Testis (tissue), 3 donors: Measurements from ENCODE around the gene FAXDC2. TPM values are rescaled to one million over a fixed set of nuclear protein-coding genes. Genes with fewer than 3 reads are reported as not detected.
"Not testable (repeated sequence)": the region's sequence is repeated elsewhere in the genome, so short reads cannot be mapped to it uniquely, and the experiment has no call there.

ENCODE experiments used
- DNase-seq: peaks from one replicate; pipeline ENCODE4 v3.0.0-alpha.2; 2019
- H3K27ac ChIP-seq, 2 donors: fragments of 200-600 bp; sonication (generic); one replicate each; pipeline ENCODE4 v1.5.1; 2019
- H3K27me3 ChIP-seq: fragments of 200-600 bp; sonication (generic); one replicate; pipeline ENCODE4 v1.5.1; 2019
- H3K36me3 ChIP-seq: fragments of 200-600 bp; sonication (generic); one replicate; pipeline ENCODE4 v1.5.1; 2017; ENCODE audit warnings: low read depth; ENCODE audit errors: missing control alignments
- H3K4me1 ChIP-seq: fragments of 200-600 bp; sonication (generic); one replicate; pipeline ENCODE4 v1.5.1; 2019
- H3K4me3 ChIP-seq, 2 donors: fragments of 200-600 bp; sonication (generic); one replicate each; pipeline ENCODE4 v1.5.1; 2017 to 2019
- H3K9me3 ChIP-seq: fragments of 200-600 bp; sonication (generic); one replicate; pipeline ENCODE4 v1.5.1; 2017
- CTCF ChIP-seq, 3 experiments: fragments of 450-650 bp in 2 of 3; fragments of 200-600 bp in 1 of 3; sonication (generic) in 1 of 3; IDR thresholded peaks; one replicate each; pipeline ENCODE4 v1.5.1; 2016 to 2019; ENCODE audit warnings: antibody characterized with exemption in 3 of 3, mild to moderate bottlenecking in 2 of 3, moderate library complexity in 1 of 3
- POLR2A ChIP-seq: fragments of 450-650 bp; IDR thresholded peaks from one replicate; pipeline ENCODE4 v1.6.1; 2017; ENCODE audit warnings: antibody characterized with exemption, mild to moderate bottlenecking, moderate library complexity
- WGBS, 2 donors: methylation state at CpG; one replicate each; pipeline ENCODE4 v1.1.5; 2018; 5-methylcytosine and 5-hydroxymethylcytosine counted together
- intact Hi-C: fragments of 100-400 bp; cut with DNase I; formaldehyde crosslinking; loops from one replicate; pipeline ENCODE4 v1.15.1; 2023; ENCODE audit warnings: low total_unique reads
- polyA plus RNA-seq: library from polyadenylated mRNA; stranded (reverse); fragments of 350-450 nt; fragmentation: Illumina TruSeq; extraction: RNeasy Lipid Tissue Mini Kit (QIAGEN cat#74804); gene quantifications from one replicate; pipeline ENCODE4 v1.2.3, GENCODE V29; 2014; ENCODE audit warnings: low read depth, low replicate concordance; ENCODE audit not compliant: insufficient read depth
- total RNA-seq, 2 donors: library from RNA; depleted of rRNA; stranded (reverse); fragments of >200 nt; gene quantifications; one replicate each; pipeline ENCODE4 v1.2.3, GENCODE V29; 2016

The FAXDC2 gene
- total and polyA plus RNA-seq, 3 donors from 2014 or later = 32.5 to 76.8 (median 54.7) TPM

- no peaks in the 10 kb centered on the region for H3K36me3 ChIP-seq
- no peaks in the 10 kb centered on the region for H3K9me3 ChIP-seq
- DNase-seq = no peak
- H3K27me3 ChIP-seq = no peaks in the 10 kb centered on the region
- WGBS, 2 donors = 87 to 91% methylated on average over 4 of the region's 4 CpGs
- peaks cover 1% of the 10 kb centered on the region for H3K4me1 ChIP-seq
- intact Hi-C loops = no loop called here
- TF ChIP-seq CTCF (IDR thresholded peaks at IDR 0.05) = no peak
- TF ChIP-seq POLR2A = no peak
- H3K27ac ChIP-seq = no peak overlapping the region
- no peak overlapping the region for H3K4me3 ChIP-seq
Observed at GRCh38 chr5:154829589-154830218, 20.7 kb downstream of the FAXDC2 start.

- H3K36me3 ChIP-seq = no peaks in the 10 kb centered on the region
- H3K27me3 ChIP-seq = no peaks in the 10 kb centered on the region
- 79 to 83% methylated on average over 2 of the region's 2 CpGs for WGBS, 2 donors
- intact Hi-C loops = no loop called here
- H3K27ac ChIP-seq = no peak overlapping the region
- no peak for DNase-seq
- H3K4me3 ChIP-seq = no peak overlapping the region
- H3K9me3 ChIP-seq = no peaks in the 10 kb centered on the region
- no peaks in the 10 kb centered on the region for H3K4me1 ChIP-seq
- TF ChIP-seq POLR2A = no peak
- no peak for TF ChIP-seq CTCF (IDR thresholded peaks at IDR 0.05)
Observed at GRCh38 chr5:154829181-154829588, 21.2 kb downstream of the FAXDC2 start.

- no peak overlapping the region for H3K27ac ChIP-seq
- H3K36me3 ChIP-seq = no peaks in the 10 kb centered on the region
- intact Hi-C loops = no loop called here
- H3K27me3 ChIP-seq = no peaks in the 10 kb centered on the region
- H3K9me3 ChIP-seq = no peaks in the 10 kb centered on the region
- WGBS, 2 donors = 98 to 100% methylated on average over 2 of the region's 2 CpGs
- H3K4me1 ChIP-seq = peaks cover 3% of the 10 kb centered on the region
- TF ChIP-seq CTCF (IDR thresholded peaks at IDR 0.05) (no peak), POLR2A (no peak)
- H3K4me3 ChIP-seq = no peak overlapping the region
- no peak for DNase-seq
Observed at GRCh38 chr5:154824070-154824469, 26.3 kb downstream of the FAXDC2 start.

- Histone ChIP-seq H3K27me3 (no peaks in the 10 kb centered on the region), H3K27ac (peak overlapping the region in 1 of 2 donors; percentile 0), H3K4me1 (peaks cover 8% of the 10 kb centered on the region), H3K9me3 (no peaks in the 10 kb centered on the region), H3K36me3 (no peaks in the 10 kb centered on the region), H3K4me3 (no peak overlapping the region)
- TF ChIP-seq CTCF (IDR thresholded peaks at IDR 0.05) (no peak), POLR2A (no peak)
- no peak for DNase-seq
- 87% methylated on average over 4 of the region's 4 CpGs for WGBS, 2 donors
- intact Hi-C loops = no loop called here
Observed at GRCh38 chr5:154823605-154824004, 26.8 kb downstream of the FAXDC2 start.

- H3K27me3 ChIP-seq, H3K9me3 ChIP-seq, intact Hi-C loops, H3K36me3 ChIP-seq, H3K4me1 ChIP-seq, H3K4me3 ChIP-seq: not testable (repeated sequence)
- WGBS, 2 donors = 50 to 62% methylated on average over 5 of the region's 5 CpGs
- DNase-seq = peak; percentile 61
- peak overlapping the region in 1 of 2 donors; percentile 0 for H3K27ac ChIP-seq
Observed at GRCh38 chr5:154822896-154823295, 27.5 kb downstream of the FAXDC2 start.
